GM20000 (cell line): ENCODE results near the gene SCN5A.
"Not testable (repeated sequence)": the region's sequence is repeated elsewhere in the genome, so short reads cannot be mapped to it uniquely, and the experiment has no call there.

Source experiments
- DNase-seq: peaks from one replicate; pipeline ENCODE4 v3.0.0; 2012; ENCODE audit warnings: low spot score
- CTCF ChIP-seq: IDR thresholded peaks from 2 replicates; pipeline ENCODE4 v1.5.1; 2012; ENCODE audit warnings: mild to moderate bottlenecking, control low read depth; ENCODE audit errors: extremely low read depth, missing control alignments

SCN5A gene

GRCh38 chr3:38576131-38576525 lies 73.4 kb downstream of the SCN5A start:
- no peak for TF ChIP-seq CTCF

GRCh38 chr3:38575279-38575843 lies 74.1 kb downstream of the SCN5A start:
- no peak for DNase-seq
- TF ChIP-seq CTCF, result no peak

More at GRCh38 chr3:38576131-38576525, 73.4 kb downstream of the SCN5A start:
- no peak for DNase-seq

GRCh38 chr3:38574411-38575278 lies 74.8 kb downstream of the SCN5A start:
- no peak for DNase-seq
- TF ChIP-seq CTCF, result no peak

- no peak for TF ChIP-seq CTCF
- no peak for DNase-seq
Observed at GRCh38 chr3:38573556-38573955, 75.9 kb downstream of the SCN5A start.

- DNase-seq, result no peak
- TF ChIP-seq CTCF, result no peak
Observed at GRCh38 chr3:38573111-38573510, 76.4 kb downstream of the SCN5A start.

- DNase-seq, result no peak
- TF ChIP-seq CTCF, result no peak
Observed at GRCh38 chr3:38567498-38567897, 82.0 kb downstream of the SCN5A start.

- DNase-seq, result not testable (repeated sequence)
Observed at GRCh38 chr3:38566794-38567193, 82.7 kb downstream of the SCN5A start.

- DNase-seq, result no peak
- TF ChIP-seq CTCF, result no peak
Observed at GRCh38 chr3:38566215-38566528, 83.3 kb downstream of the SCN5A start.
